Measurements from ENCODE around the gene ACHE.

Gene ACHE

DNA sequence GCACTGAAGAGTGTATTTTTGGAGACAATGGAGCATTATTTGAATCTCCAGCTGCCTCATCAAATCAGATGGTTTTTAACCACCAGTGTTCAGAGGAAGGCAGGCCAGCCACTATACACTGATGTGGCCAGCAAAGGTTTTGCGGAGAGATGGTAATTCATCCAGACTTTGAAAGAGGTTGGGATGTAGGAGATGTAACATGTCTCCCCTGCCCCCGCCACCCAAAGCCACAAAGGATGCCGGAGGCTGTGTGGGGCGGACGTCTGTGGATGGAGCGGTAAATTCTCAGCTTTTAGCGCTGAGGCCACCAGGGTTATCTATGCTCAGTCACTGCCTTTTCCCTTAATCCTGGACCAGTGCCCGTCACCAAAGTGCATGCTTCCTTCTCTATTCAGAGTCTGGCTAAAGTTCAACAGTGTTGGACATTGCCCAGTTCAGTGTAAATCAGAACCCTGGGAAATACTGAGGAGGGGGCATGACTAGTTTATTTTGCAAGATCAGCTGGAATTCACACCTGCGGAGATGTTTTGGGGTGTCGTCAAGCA lies 32.2 kb downstream of the ACHE start:
- in situ Hi-C loops (cut with HindIII; ENCODE audit: low pct_ligation_motif_present, low sequenced_read_pairs) = no loop called here
- Histone ChIP-seq H3K36me3 (replicated peaks) (peaks cover 8% of the 10 kb centered on the region), H3K27ac (no peak overlapping the region), H3K4me3 (ENCODE audit: low read depth, low read length) (no peak overlapping the region), H3K27me3 (replicated peaks) (no peaks in the 10 kb centered on the region)
- no peak for DNase-seq
- TF ChIP-seq, protein P1, sequence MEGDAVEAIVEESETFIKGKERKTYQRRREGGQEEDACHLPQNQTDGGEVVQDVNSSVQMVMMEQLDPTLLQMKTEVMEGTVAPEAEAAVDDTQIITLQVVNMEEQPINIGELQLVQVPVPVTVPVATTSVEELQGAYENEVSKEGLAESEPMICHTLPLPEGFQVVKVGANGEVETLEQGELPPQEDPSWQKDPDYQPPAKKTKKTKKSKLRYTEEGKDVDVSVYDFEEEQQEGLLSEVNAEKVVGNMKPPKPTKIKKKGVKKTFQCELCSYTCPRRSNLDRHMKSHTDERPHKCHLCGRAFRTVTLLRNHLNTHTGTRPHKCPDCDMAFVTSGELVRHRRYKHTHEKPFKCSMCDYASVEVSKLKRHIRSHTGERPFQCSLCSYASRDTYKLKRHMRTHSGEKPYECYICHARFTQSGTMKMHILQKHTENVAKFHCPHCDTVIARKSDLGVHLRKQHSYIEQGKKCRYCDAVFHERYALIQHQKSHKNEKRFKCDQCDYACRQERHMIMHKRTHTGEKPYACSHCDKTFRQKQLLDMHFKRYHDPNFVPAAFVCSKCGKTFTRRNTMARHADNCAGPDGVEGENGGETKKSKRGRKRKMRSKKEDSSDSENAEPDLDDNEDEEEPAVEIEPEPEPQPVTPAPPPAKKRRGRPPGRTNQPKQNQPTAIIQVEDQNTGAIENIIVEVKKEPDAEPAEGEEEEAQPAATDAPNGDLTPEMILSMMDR (IDR thresholded peaks at IDR 0.05; ENCODE audit: low read depth, low read length, missing control alignments) = no peak

DNA sequence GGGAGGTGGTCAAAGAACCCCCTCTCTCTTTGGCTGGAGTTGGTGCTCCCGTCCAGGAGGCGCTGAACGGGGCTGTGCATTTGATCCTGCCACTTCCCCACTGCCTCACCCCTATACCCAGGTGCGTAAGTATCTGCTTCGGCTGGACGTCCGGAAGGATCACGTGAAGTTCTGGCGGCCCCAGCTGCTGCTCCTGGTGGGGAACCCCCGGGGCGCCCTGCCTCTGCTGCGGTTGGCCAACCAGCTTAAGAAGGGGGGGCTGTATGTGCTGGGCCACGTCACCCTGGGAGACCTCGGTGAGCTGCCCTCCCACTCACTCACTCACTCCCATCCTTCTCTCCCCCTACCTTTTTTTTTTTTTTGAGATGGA lies 34.1 kb downstream of the ACHE start:
- Histone ChIP-seq H3K36me3 (replicated peaks) (peaks cover 8% of the 10 kb centered on the region), H3K27me3 (replicated peaks) (no peaks in the 10 kb centered on the region), H3K27ac (no peak overlapping the region), H3K4me3 (ENCODE audit: low read depth, low read length) (no peak overlapping the region)
- DNase-seq = no peak
- TF ChIP-seq, protein P1 (IDR thresholded peaks at IDR 0.05; ENCODE audit: low read depth, low read length, missing control alignments) = no peak
- in situ Hi-C loops (cut with HindIII; ENCODE audit: low pct_ligation_motif_present, low sequenced_read_pairs) = no loop called here

DNA sequence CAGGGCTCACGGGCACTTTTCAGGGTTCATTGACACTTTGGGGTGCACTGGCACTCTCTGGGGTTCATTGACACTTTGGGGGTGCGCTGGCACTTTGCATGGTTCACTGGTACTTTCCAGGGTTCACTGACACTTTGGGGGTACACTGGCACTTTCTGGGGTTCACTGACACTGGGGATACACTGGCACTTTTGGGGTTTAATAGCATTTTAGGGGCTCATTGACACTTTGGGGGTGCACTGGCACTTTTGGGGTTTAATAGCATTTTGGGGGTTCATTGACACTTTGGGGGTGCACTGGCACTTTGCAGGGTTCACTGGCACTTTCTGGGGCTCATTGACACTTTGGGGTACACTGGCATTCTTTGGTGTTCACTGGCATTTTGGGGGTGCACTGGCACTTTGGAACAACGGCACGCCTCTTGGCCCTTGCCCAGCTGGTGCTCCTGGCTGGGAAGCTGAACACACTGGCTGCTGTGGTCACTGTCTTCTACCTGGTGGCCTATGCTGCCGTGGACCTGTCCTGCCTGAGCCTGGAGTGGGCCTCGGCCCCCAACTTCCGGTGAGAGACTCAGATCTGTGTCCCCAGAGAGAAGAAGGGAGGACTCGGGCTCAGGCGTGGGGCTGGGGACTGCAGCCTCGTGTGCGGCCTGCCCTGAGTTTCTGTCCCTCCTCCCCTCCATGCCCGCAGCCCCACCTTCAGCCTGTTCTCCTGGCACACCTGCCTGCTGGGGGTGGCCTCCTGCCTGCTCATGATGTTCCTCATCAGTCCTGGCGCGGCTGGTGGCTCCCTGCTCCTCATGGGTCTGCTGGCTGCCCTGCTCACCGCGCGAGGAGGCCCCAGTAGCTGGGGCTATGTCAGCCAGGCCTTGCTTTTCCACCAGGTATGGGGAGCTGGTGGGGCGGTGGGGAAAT lies 34.7 kb downstream of the ACHE start:
- DNase-seq = no peak
- Histone ChIP-seq H3K27ac (no peak overlapping the region), H3K27me3 (replicated peaks) (no peaks in the 10 kb centered on the region), H3K4me3 (ENCODE audit: low read depth, low read length) (no peak overlapping the region), H3K36me3 (replicated peaks) (peaks cover 8% of the 10 kb centered on the region)
- in situ Hi-C loops (cut with HindIII; ENCODE audit: low pct_ligation_motif_present, low sequenced_read_pairs) = no loop called here
- TF ChIP-seq, protein P1 (IDR thresholded peaks at IDR 0.05; ENCODE audit: low read depth, low read length, missing control alignments) = no peak

DNA sequence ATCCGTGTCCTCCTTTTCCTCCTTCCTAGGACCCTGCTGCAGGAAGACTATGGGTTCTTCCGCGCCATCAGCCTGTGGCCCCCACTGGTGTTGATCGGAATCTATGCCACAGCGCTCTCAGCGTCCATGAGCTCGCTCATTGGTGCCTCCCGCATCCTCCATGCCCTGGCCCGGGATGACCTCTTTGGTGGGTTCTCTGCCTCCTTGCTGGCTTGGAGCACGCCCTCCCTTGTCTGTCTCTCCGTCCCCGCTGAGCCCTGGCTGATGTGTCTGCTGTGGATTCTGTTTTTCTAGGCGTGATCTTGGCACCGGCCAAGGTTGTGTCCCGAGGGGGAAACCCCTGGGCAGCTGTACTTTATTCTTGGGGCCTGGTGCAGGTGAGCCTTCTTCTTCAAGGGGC lies 35.8 kb downstream of the ACHE start:
- DNase-seq = no peak
- TF ChIP-seq, protein P1 (IDR thresholded peaks at IDR 0.05; ENCODE audit: low read depth, low read length, missing control alignments) = no peak
- no peak overlapping the region for H3K27ac ChIP-seq
- H3K36me3 ChIP-seq (replicated peaks) = peaks cover 8% of the 10 kb centered on the region
- H3K4me3 ChIP-seq (ENCODE audit: low read depth, low read length) = no peak overlapping the region
- in situ Hi-C loops (cut with HindIII; ENCODE audit: low pct_ligation_motif_present, low sequenced_read_pairs) = no loop called here
- H3K27me3 ChIP-seq (replicated peaks) = no peaks in the 10 kb centered on the region

DNA sequence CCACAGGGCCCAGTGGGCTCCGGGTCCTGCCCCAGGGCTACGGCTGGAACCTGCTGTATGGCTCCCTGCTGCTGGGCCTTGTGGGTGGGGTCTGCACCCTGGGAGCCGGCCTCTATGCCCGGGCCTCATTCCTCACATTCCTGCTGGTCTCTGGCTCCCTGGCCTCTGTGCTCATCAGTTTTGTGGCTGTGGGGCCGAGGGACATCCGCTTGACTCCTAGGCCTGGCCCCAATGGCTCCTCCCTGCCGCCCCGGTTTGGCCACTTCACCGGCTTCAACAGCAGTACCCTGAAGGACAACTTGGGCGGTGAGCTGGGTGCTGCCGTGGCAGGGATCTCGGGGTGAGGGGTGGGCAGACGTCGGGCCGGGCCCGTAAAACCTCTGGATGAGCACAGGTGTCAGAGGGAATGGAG lies 38.8 kb downstream of the ACHE start:
- DNase-seq = no peak
- Histone ChIP-seq H3K36me3 (replicated peaks) (peaks cover 8% of the 10 kb centered on the region), H3K27ac (no peak overlapping the region), H3K27me3 (replicated peaks) (no peaks in the 10 kb centered on the region), H3K4me3 (ENCODE audit: low read depth, low read length) (no peak overlapping the region)
- in situ Hi-C loops (cut with HindIII; ENCODE audit: low pct_ligation_motif_present, low sequenced_read_pairs) = no loop called here
- TF ChIP-seq, protein P1 (IDR thresholded peaks at IDR 0.05; ENCODE audit: low read depth, low read length, missing control alignments) = no peak

All from brain microvascular endothelial cell (primary cell).